ENCODE data around the gene RENBP. TPM values are rescaled to one million over a fixed set of nuclear protein-coding genes. Genes with fewer than 3 reads are reported as not detected.

RENBP gene
- total and polyA plus RNA-seq, 9 of the 15 experiments (the other 6 are each of a cell fraction or from before 2014, with no cell fraction given), result 0.07 to 14.8 (median 10.6) TPM; not detected in 1

- TF ChIP-seq NFE2L1 (tag; IDR thresholded peaks at IDR 0.05; ENCODE audit: borderline replicate concordance, low read depth) (no peak), ZNF274 (IDR thresholded peaks at IDR 0.05; ENCODE audit: borderline replicate concordance, low read depth, low read length) (no peak), MNT (conservative IDR thresholded peaks at IDR 0.05) (0 out of 4 replicates have a peak, but pooled peaks of 1 of the 2 experiments have one; percentile 24), E2F6 (IDR thresholded peaks at IDR 0.05; ENCODE audit: borderline replicate concordance in 1 of 2, extremely low read depth in 1 of 2, insufficient read depth in 1 of 2, insufficient read length in 1 of 2, low read depth in 1 of 2, low read length in 1 of 2, poor library complexity in 1 of 2, severe bottlenecking in 1 of 2) (peak; percentile 13 to 50), NFE2 (IDR thresholded peaks at IDR 0.05; ENCODE audit: low read depth) (peak; percentile 49), ZKSCAN8 (CRISPR knock-in tag; IDR thresholded peaks at IDR 0.05) (no peak), VEZF1 (CRISPR knock-in tag; IDR thresholded peaks at IDR 0.05) (0 out of 2 replicates have a peak, but pooled peaks have one; percentile 27), RUNX1 (IDR thresholded peaks at IDR 0.05; ENCODE audit: low read depth) (no peak), E2F8 (IDR thresholded peaks at IDR 0.05; ENCODE audit: low read depth, partially characterized antibody) (no peak), PHF20 (IDR thresholded peaks at IDR 0.05; ENCODE audit: partially characterized antibody) (no peak), TEAD2 (tag; IDR thresholded peaks at IDR 0.05) (no peak), ZNF507 (tag; conservative IDR thresholded peaks at IDR 0.05) (no peak), CCNT2 (IDR thresholded peaks at IDR 0.05; ENCODE audit: borderline replicate concordance, extremely low read depth, insufficient read length, low read depth, low read length) (no peak), CBX2 (IDR thresholded peaks at IDR 0.05; ENCODE audit: insufficient read depth, low read length, poor library complexity, severe bottlenecking) (no peak), ETV5 (CRISPR knock-in tag; IDR thresholded peaks at IDR 0.05; ENCODE audit: low read depth) (peak; percentile 57; the same call in 1 of the 2 replicates)
Observed at GRCh38 chrX:153941336-153942252, 2.8 kb downstream of the RENBP start (continued).
